IMR-90 (cell line): Measurements from ENCODE around the gene INO80E. TPM values are rescaled to one million over a fixed set of nuclear protein-coding genes. Genes with fewer than 3 reads are reported as not detected.

Source experiments
- ATAC-seq: fragments of 200-7000 bp; cut with Tn5 transposase; 2 replicates; pipeline ENCODE4 v1.9.1; 2020; ENCODE audit warnings: low read depth, mild to moderate bottlenecking, moderate library complexity
- BruUV-seq: library from RNA; stranded (reverse); fragments of 400-500 nt; replicated peaks from 2 replicates; lab custom pipeline; 2021; lab: Mats Ljungman, UMichigan
- CTCF ChIA-PET: fragments of 300-600 bp; formaldehyde crosslinking; extraction: SDS; loops from one replicate; lab custom pipeline; 2021; ENCODE audit warnings: antibody characterized with exemption; lab: Yijun Ruan, JAX
- POLR2A ChIA-PET: fragments of 300-600 bp; sonication (Branson Sonifier 250); formaldehyde crosslinking; loops from one replicate; lab custom pipeline; 2022; ENCODE audit warnings: antibody characterized with exemption; ENCODE audit not compliant: unreplicated experiment; lab: Charles Lee
- DNase-seq: peaks from one replicate; pipeline ENCODE4 v3.0.0; 2013
- H2AFZ ChIP-seq: replicated peaks from 2 replicates; pipeline ENCODE3; 2013; ENCODE audit warnings: low read length, mild to moderate bottlenecking; ENCODE audit not compliant: poor library complexity
- H2AK5ac ChIP-seq: 2 replicates; pipeline ENCODE4 v1.6.1; 2013; ENCODE audit warnings: low read depth, low read length, inconsistent platforms
- H2AK9ac ChIP-seq: replicated peaks from 2 replicates; pipeline ENCODE3; 2013; ENCODE audit warnings: mild to moderate bottlenecking, low read depth, low read length, moderate library complexity; ENCODE audit not compliant: poor library complexity
- H2BK120ac ChIP-seq: 2 replicates; pipeline ENCODE4 v1.6.1; 2013; ENCODE audit warnings: low read depth, low read length, inconsistent platforms
- H2BK15ac ChIP-seq: 3 replicates; pipeline ENCODE4 v1.6.1; 2013; ENCODE audit warnings: low read depth, low read length, inconsistent platforms
- H2BK20ac ChIP-seq: 2 replicates; pipeline ENCODE4 v1.6.1; 2013; ENCODE audit warnings: low read depth, mild to moderate bottlenecking, inconsistent platforms, low read length, moderate library complexity
- H2BK5ac ChIP-seq: 2 replicates; pipeline ENCODE4 v1.6.1; 2013; ENCODE audit warnings: mild to moderate bottlenecking, low read depth, low read length, inconsistent platforms; ENCODE audit not compliant: poor library complexity, severe bottlenecking
- H3K14ac ChIP-seq: replicated peaks from 2 replicates; pipeline ENCODE4 v1.6.1; 2013; ENCODE audit warnings: low read depth, low read length, inconsistent platforms
- H3K18ac ChIP-seq: 2 replicates; pipeline ENCODE4 v1.6.1; 2013; ENCODE audit warnings: low read depth, low read length, control low read depth
- H3K23ac ChIP-seq: 2 replicates; pipeline ENCODE4 v1.6.1; 2013; ENCODE audit warnings: low read depth, low read length, inconsistent platforms
- H3K27ac ChIP-seq: 2 replicates; pipeline ENCODE4 v1.5.1; 2013; ENCODE audit warnings: mild to moderate bottlenecking, control low read depth, low read length; ENCODE audit not compliant: insufficient read depth
- H3K27me3 ChIP-seq: 2 replicates; pipeline ENCODE4 v1.6.1; 2013; ENCODE audit warnings: low read length; ENCODE audit not compliant: control insufficient read depth, insufficient read depth
- H3K36me3 ChIP-seq: 2 replicates; pipeline ENCODE4 v1.6.1; 2013; ENCODE audit warnings: low read length, mixed read lengths; ENCODE audit not compliant: control insufficient read depth, insufficient read depth
- H3K4ac ChIP-seq: 2 replicates; pipeline ENCODE4 v1.6.1; 2013; ENCODE audit warnings: low read depth, low read length, inconsistent platforms
- H3K4me1 ChIP-seq: 2 replicates; pipeline ENCODE4 v1.6.1; 2013; ENCODE audit warnings: low read length, mixed read lengths; ENCODE audit not compliant: control insufficient read depth, insufficient read depth
- H3K4me2 ChIP-seq: 2 replicates; pipeline ENCODE4 v1.6.1; 2013; ENCODE audit warnings: low read depth, mild to moderate bottlenecking, control low read depth, low read length, moderate library complexity
- H3K4me3 ChIP-seq: 2 replicates; pipeline ENCODE4 v1.5.1; 2013; ENCODE audit warnings: low read depth, mild to moderate bottlenecking, control low read depth, low read length, moderate library complexity; ENCODE audit not compliant: insufficient read depth
- H3K56ac ChIP-seq: 2 replicates; pipeline ENCODE4 v1.6.1; 2013; ENCODE audit warnings: low read length, inconsistent platforms; ENCODE audit not compliant: insufficient read depth; ENCODE audit errors: extremely low read depth
- H3K79me1 ChIP-seq, 2 experiments: 2 replicates each; pipeline ENCODE4 v1.6.1; 2013; ENCODE audit warnings: low read length in 2 of 2, inconsistent platforms in 1 of 2, low read depth in 1 of 2
- H3K9ac ChIP-seq: 2 replicates; pipeline ENCODE4 v1.6.1; 2013; ENCODE audit warnings: low read depth, low read length, control low read depth
- H3K9me1 ChIP-seq: 2 replicates; pipeline ENCODE4 v1.6.1; 2013; ENCODE audit warnings: low read length, inconsistent platforms; ENCODE audit not compliant: insufficient read depth
- H3K9me3 ChIP-seq: 2 replicates; pipeline ENCODE4 v1.6.1; 2013; ENCODE audit warnings: low read length; ENCODE audit not compliant: control insufficient read depth, insufficient read depth
- H4K20me1 ChIP-seq: 2 replicates; pipeline ENCODE4 v1.6.1; 2013; ENCODE audit warnings: low read length, inconsistent platforms; ENCODE audit not compliant: insufficient read depth
- H4K5ac ChIP-seq: 2 replicates; pipeline ENCODE4 v1.6.1; 2013; ENCODE audit warnings: mild to moderate bottlenecking, low read depth, low read length, control low read depth
- H4K8ac ChIP-seq, 2 experiments: 2 replicates each; pipeline ENCODE4 v1.6.1; 2013; ENCODE audit warnings: low read depth in 2 of 2, low read length in 2 of 2, control low read depth in 1 of 2, inconsistent platforms in 1 of 2
- H4K91ac ChIP-seq: 2 replicates; pipeline ENCODE4 v1.6.1; 2013; ENCODE audit warnings: low read depth, low read length, inconsistent platforms; ENCODE audit not compliant: insufficient read depth
- BHLHE40 ChIP-seq: fragments of 150-350 bp; IDR thresholded peaks from 2 replicates; pipeline ENCODE4 v1.6.1; 2016; ENCODE audit warnings: mild to moderate bottlenecking, low read depth, low read length
- CHD1 ChIP-seq: IDR thresholded peaks from 2 replicates; pipeline ENCODE4 v1.6.1; 2012; ENCODE audit warnings: low read depth, low read length, improper control_type of control experiment
- NFE2L2 ChIP-seq: fragments of 150-350 bp; IDR thresholded peaks from 2 replicates; pipeline ENCODE4 v1.6.1; 2016; ENCODE audit warnings: low read depth, mild to moderate bottlenecking, low read length
- POLR2A ChIP-seq: IDR thresholded peaks from 2 replicates; pipeline ENCODE4 v1.6.1; 2012; ENCODE audit warnings: mild to moderate bottlenecking, low read depth, low read length
- RAD21 ChIP-seq: IDR thresholded peaks from 2 replicates; pipeline ENCODE4 v1.6.1; 2012; ENCODE audit warnings: low read length, improper control_type of control experiment
- RFX5 ChIP-seq: IDR thresholded peaks from 2 replicates; pipeline ENCODE4 v1.8.0; 2012; ENCODE audit warnings: low read depth, mild to moderate bottlenecking, low read length, moderate library complexity
- WGBS, 2 experiments: methylation state at CpG; one replicate each; pipeline versions ENCODE4 v1.1.5 to v1.1.7; 2013; ENCODE audit warnings: missing lambda C conversion rate in 2 of 2; ENCODE audit not compliant: insufficient read length in 1 of 2; ENCODE audit errors: extremely low coverage in 2 of 2; 5-methylcytosine and 5-hydroxymethylcytosine counted together
- dilution Hi-C: fragments of 300-500 bp; cut with HindIII; formaldehyde crosslinking; loops from one replicate; pipeline ENCODE4 v1.14.3; 2018; ENCODE audit warnings: low sequenced_read_pairs; ENCODE audit not compliant: unreplicated experiment
- in situ Hi-C: fragments of 300-500 bp; cut with MboI; formaldehyde crosslinking; loops from 3 replicates; pipeline ENCODE4 v1.14.3; 2019; ENCODE audit warnings: low sequenced_read_pairs, inconsistent platforms, mixed read lengths
- intact Hi-C: fragments of 100-400 bp; cut with micrococcal nuclease; formaldehyde crosslinking; loops from 2 replicates; pipeline ENCODE4 v1.10.0; 2022
- polyA plus RNA-seq, 3 experiments: library from polyadenylated mRNA; depleted of rRNA; stranded (reverse); fragments of >200 nt; gene quantifications; 2 replicates each; pipeline ENCODE4 v1.2.3, GENCODE V29; 2012; ENCODE audit warnings: low replicate concordance in 1 of 3
- total RNA-seq: library from RNA; depleted of rRNA; stranded (reverse); fragments of >200 nt; gene quantifications from 2 replicates; pipeline ENCODE4 v1.2.3, GENCODE V29; 2012
- TF ChIP-seq, protein P1 (sequence below): fragments of 150-350 bp; IDR thresholded peaks from 2 replicates; pipeline ENCODE4 v1.6.1; 2017; ENCODE audit warnings: mild to moderate bottlenecking, antibody characterized with exemption, low read length, low read depth
- TF ChIP-seq, protein P2 (sequence below): conservative IDR thresholded peaks from 2 replicates; pipeline ENCODE4 v1.5.1; 2012; ENCODE audit warnings: mild to moderate bottlenecking, low read depth, low read length, improper control_type of control experiment
- TF ChIP-seq, protein P3 (sequence below): fragments of 150-350 bp; IDR thresholded peaks from 2 replicates; pipeline ENCODE4 v1.6.1; 2016; ENCODE audit warnings: low read depth, mild to moderate bottlenecking, low read length, moderate library complexity, borderline replicate concordance

The INO80E gene
- total and polyA plus RNA-seq, 2 of the 4 experiments (the other 2 are of a cell fraction): 40.9 to 42.1 TPM

DNA sequence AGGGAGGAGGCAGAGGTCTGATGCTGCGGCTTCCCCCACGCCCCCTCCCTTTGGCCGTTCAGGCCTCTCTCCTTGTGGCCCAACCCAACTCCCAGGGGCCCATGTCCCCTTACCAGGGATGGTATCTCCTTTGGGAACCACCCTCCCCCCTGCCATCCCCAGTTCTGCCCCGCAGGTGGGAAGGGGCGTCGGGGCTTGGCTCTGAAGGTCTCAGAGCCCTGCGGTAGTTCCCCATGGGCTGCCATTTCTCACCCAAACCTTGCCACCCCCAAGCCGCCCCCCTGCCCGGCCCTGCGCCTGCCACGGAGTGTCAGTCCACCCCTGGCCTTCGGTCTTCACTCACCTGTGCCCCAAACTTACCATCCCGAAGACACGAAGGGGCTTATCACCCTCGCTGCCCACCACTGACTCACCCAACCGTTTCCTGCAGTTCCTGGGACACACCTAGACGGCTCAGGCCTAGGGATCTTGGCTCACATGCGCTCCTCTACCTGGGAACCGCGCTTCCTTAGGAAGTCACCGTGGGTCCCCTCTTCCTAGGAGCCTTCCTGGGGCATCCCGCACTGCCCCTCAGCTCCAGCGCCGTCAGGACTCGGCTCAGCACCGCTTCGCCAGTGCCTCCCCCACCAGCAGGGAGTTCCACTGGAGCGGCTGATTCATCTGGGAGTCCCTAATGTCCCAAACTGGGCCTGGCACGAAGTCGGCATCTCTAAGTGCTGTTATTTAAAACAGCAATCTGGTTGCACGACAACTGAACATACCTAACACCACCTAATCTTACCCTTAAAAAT is 15.9 kb downstream of the INO80E start:
- Histone ChIP-seq H2AK5ac (no peak overlapping the region), H3K9me1 (no peaks in the 10 kb centered on the region), H2BK15ac (no peak overlapping the region), H3K18ac (no peak overlapping the region), H3K4me2 (no peak overlapping the region), H3K27ac (no peak overlapping the region), H3K9me3 (no peaks in the 10 kb centered on the region), H3K27me3 (peaks cover 27% of the 10 kb centered on the region), H3K56ac (no peak overlapping the region), H2BK120ac (no peak overlapping the region), H2AFZ (peak overlapping the region; percentile 51), H4K8ac (no peak overlapping the region), H2BK5ac (no peak overlapping the region), H2AK9ac (peak overlapping the region; percentile 78), H3K14ac (no peak overlapping the region), H3K4me1 (no peaks in the 10 kb centered on the region; the same call in 1 of the 2 replicates), H4K91ac (no peak overlapping the region), H3K36me3 (no peaks in the 10 kb centered on the region), H3K4me3 (no peak overlapping the region), H4K20me1 (no peaks in the 10 kb centered on the region; the same call in 1 of the 2 replicates), H2BK20ac (no peak overlapping the region), H3K9ac (no peak overlapping the region), H4K5ac (no peak overlapping the region), H3K4ac (no peak overlapping the region), H3K79me1 (no peaks in the 10 kb centered on the region), H3K23ac (no peak overlapping the region)
- ATAC-seq (no peak), DNase-seq (no peak)
- WGBS, 2 experiments: 10% methylated on average over 14 of the region's 31 CpGs; no CpG with 5 or more reads in 1 of the 2 experiments
- no peak for TF ChIP-seq POLR2A
- TF ChIP-seq, protein P1, sequence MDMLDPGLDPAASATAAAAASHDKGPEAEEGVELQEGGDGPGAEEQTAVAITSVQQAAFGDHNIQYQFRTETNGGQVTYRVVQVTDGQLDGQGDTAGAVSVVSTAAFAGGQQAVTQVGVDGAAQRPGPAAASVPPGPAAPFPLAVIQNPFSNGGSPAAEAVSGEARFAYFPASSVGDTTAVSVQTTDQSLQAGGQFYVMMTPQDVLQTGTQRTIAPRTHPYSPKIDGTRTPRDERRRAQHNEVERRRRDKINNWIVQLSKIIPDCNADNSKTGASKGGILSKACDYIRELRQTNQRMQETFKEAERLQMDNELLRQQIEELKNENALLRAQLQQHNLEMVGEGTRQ: no peak
- no peak for TF ChIP-seq CHD1
- TF ChIP-seq BHLHE40: no peak
- TF ChIP-seq, protein P2, sequence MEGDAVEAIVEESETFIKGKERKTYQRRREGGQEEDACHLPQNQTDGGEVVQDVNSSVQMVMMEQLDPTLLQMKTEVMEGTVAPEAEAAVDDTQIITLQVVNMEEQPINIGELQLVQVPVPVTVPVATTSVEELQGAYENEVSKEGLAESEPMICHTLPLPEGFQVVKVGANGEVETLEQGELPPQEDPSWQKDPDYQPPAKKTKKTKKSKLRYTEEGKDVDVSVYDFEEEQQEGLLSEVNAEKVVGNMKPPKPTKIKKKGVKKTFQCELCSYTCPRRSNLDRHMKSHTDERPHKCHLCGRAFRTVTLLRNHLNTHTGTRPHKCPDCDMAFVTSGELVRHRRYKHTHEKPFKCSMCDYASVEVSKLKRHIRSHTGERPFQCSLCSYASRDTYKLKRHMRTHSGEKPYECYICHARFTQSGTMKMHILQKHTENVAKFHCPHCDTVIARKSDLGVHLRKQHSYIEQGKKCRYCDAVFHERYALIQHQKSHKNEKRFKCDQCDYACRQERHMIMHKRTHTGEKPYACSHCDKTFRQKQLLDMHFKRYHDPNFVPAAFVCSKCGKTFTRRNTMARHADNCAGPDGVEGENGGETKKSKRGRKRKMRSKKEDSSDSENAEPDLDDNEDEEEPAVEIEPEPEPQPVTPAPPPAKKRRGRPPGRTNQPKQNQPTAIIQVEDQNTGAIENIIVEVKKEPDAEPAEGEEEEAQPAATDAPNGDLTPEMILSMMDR: no peak
- no peak for TF ChIP-seq RFX5
- TF ChIP-seq NFE2L2: no peak
- no peak for TF ChIP-seq RAD21
- TF ChIP-seq, protein P3, sequence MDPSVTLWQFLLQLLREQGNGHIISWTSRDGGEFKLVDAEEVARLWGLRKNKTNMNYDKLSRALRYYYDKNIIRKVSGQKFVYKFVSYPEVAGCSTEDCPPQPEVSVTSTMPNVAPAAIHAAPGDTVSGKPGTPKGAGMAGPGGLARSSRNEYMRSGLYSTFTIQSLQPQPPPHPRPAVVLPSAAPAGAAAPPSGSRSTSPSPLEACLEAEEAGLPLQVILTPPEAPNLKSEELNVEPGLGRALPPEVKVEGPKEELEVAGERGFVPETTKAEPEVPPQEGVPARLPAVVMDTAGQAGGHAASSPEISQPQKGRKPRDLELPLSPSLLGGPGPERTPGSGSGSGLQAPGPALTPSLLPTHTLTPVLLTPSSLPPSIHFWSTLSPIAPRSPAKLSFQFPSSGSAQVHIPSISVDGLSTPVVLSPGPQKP: no peak
- BruUV-seq: no TSS peak
- intact Hi-C loops: no loop called here
- dilution Hi-C loops: no loop called here
- in situ Hi-C loops: no loop called here
- POLR2A ChIA-PET: no interaction called here
- CTCF ChIA-PET: no interaction called here
